ENCODE results near the gene TMEM108.

- TF ChIP-seq CTCF (IDR thresholded peaks at IDR 0.05), result no peak
- TF ChIP-seq POLR2A (IDR thresholded peaks at IDR 0.05), result no peak
Observed at GRCh38 chr3:133283958-133284807, 246.0 kb downstream of the TMEM108 start.
